B cell (primary cell): ENCODE results near the gene BST2.

Experiments used
- EZH2 ChIP-seq: IDR thresholded peaks from 2 replicates; pipeline ENCODE4 v1.6.1; 2012; ENCODE audit warnings: borderline replicate concordance, low read depth, mild to moderate bottlenecking, moderate library complexity, low read length; ENCODE audit not compliant: insufficient read depth, poor library complexity, severe bottlenecking
- TF ChIP-seq, protein P1 (sequence below): fragments of 200-600 bp; IDR thresholded peaks from one replicate; pipeline ENCODE4 v1.8.0; 2022; ENCODE audit warnings: antibody characterized with exemption, mild to moderate bottlenecking

- TF ChIP-seq, protein P1, sequence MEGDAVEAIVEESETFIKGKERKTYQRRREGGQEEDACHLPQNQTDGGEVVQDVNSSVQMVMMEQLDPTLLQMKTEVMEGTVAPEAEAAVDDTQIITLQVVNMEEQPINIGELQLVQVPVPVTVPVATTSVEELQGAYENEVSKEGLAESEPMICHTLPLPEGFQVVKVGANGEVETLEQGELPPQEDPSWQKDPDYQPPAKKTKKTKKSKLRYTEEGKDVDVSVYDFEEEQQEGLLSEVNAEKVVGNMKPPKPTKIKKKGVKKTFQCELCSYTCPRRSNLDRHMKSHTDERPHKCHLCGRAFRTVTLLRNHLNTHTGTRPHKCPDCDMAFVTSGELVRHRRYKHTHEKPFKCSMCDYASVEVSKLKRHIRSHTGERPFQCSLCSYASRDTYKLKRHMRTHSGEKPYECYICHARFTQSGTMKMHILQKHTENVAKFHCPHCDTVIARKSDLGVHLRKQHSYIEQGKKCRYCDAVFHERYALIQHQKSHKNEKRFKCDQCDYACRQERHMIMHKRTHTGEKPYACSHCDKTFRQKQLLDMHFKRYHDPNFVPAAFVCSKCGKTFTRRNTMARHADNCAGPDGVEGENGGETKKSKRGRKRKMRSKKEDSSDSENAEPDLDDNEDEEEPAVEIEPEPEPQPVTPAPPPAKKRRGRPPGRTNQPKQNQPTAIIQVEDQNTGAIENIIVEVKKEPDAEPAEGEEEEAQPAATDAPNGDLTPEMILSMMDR, result no peak
- no peak for TF ChIP-seq EZH2
Measured at GRCh38 chr19:17405250-17406045, at the start of gene BST2.
